ENCODE data around the gene MAST1.

DNA sequence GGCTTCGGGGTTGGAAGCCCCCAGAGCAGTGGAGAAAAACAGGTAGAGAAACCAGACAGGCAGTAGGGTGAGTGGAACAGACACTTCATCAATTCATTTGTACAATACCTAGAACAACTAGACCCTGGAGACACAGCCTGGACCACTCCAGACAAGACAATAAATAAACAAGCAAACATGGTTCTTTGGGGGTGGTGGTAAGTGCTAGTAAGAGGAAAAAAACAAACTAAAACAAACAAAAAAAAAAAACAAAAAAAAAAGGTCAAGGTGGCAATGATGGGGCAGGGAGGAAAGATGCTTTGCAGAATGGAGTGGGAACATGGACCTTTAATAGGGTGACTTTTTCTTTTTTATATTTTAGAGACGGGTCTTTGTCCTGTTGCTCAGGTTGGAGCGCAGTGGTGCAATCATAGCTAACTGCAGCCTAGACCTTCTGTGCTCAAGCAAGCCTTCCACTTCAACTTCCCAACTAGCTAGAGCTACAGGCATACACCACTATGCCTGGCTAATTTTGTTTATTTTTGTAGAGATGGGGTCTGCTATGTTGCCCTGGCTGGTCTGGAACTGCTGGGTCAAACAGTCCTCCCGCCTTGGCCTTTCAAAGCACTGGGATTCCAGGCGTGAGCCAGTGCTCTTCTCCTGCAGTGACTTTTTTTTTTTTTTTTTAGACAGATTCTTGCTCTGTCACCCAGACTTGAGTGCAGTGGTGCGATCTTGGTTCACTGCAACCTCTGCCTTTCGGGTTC, 43.9 kb upstream of the MAST1 start:
- TF ChIP-seq POLR2A (IDR thresholded peaks at IDR 0.05; ENCODE audit: low read depth), result no peak
- TF ChIP-seq EP300 (IDR thresholded peaks at IDR 0.05), result no peak
- no peak for TF ChIP-seq POLR2AphosphoS5 (IDR thresholded peaks at IDR 0.05)
- TF ChIP-seq, protein P1, sequence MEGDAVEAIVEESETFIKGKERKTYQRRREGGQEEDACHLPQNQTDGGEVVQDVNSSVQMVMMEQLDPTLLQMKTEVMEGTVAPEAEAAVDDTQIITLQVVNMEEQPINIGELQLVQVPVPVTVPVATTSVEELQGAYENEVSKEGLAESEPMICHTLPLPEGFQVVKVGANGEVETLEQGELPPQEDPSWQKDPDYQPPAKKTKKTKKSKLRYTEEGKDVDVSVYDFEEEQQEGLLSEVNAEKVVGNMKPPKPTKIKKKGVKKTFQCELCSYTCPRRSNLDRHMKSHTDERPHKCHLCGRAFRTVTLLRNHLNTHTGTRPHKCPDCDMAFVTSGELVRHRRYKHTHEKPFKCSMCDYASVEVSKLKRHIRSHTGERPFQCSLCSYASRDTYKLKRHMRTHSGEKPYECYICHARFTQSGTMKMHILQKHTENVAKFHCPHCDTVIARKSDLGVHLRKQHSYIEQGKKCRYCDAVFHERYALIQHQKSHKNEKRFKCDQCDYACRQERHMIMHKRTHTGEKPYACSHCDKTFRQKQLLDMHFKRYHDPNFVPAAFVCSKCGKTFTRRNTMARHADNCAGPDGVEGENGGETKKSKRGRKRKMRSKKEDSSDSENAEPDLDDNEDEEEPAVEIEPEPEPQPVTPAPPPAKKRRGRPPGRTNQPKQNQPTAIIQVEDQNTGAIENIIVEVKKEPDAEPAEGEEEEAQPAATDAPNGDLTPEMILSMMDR (IDR thresholded peaks at IDR 0.05), result peak in 1 of 3 experiments; percentile 21
